ENCODE data around the gene ARSK.
"Not testable (repeated sequence)": the region's sequence is repeated elsewhere in the genome, so short reads cannot be mapped to it uniquely, and the experiment has no call there.

The ARSK gene

GRCh38 chr5:95621839-95622629, 67.1 kb downstream of the ARSK start:
- DNase-seq = no peak

GRCh38 chr5:95623706-95624105, 68.8 kb downstream of the ARSK start:
- DNase-seq = no peak

DNA sequence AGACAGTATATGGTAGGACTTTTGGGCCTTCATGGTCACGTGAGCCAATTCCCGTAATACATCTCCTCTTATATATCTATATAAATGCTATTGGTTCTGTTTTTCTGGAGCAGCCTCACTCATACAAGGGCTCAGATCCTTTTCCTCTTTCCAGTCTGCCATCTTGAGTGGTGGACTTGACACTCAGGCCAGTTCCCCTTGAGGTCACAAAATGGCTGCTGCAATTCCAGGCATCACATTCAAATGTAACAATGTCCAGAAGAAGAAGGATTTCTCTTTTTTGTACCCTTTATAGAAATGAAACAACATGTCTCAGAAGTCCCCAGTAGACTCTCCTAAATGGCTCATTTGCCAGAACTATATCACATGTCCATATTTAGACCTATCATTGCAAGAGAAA, 69.5 kb downstream of the ARSK start:
- no peak for DNase-seq

DNA sequence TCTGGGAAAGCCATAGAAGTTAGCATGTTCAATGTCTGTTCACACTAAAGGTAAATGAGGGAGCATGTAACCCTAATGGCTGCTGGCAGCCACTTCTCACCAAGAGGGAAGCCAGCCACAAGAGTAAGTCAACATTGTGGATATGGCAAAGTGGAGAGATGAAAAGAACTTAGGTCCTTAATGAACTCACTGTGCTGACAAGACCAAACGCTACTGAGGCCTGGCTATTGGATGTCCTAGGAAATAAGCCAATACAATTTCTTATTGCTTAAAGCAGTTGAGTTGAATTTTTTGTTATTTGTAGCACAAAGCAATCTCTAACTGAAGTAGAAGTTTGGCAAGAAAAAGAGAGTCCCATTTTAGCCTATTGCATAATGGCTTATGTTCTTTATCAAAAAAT, 71.8 kb downstream of the ARSK start:
- no peak for DNase-seq

DNA sequence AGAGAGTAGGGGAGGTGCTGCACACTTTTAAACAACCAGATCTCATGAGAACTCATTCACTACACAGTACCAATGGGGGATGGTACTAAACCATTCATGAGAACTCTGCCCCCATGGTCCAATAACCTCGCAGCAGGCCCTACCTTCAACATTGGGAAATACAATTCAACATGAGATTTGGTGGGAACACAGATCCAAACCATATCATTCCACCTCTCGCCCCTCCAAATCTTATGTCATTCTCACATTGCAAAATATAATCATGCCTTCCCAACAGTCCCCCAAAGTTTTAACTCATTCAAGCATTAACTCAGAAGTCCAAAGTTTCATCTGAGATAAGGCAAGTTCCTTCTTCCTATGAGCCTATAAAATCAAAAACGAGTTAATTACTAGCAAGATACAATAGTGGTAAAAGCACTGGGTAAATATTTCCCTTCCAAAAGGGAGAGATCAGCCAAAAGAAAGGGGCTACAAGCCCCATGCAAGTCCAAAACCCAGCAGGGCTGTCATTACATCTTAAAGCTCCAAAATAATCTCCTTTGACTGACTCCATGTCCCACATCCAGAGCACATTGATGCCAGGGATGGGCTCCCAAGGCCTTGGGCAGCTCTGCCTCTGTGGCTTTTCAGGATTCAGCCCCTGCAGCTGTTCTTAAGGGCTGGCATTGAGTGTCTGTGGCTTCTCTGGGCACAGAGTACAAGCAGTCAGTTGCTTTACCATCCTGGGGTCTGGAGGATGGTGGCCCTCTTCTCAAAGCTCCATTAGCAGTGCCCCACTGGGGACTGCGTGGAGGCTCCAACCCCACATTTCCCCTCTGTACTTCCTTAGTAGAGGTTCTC, 73.3 kb downstream of the ARSK start:
- DNase-seq = no peak

- no peak for DNase-seq
These were observed 74.0 kb downstream of the ARSK start for GRCh38 chr5:95628933-95629332.

GRCh38 chr5:95630394-95630917, 75.6 kb downstream of the ARSK start:
- no peak for DNase-seq

DNA sequence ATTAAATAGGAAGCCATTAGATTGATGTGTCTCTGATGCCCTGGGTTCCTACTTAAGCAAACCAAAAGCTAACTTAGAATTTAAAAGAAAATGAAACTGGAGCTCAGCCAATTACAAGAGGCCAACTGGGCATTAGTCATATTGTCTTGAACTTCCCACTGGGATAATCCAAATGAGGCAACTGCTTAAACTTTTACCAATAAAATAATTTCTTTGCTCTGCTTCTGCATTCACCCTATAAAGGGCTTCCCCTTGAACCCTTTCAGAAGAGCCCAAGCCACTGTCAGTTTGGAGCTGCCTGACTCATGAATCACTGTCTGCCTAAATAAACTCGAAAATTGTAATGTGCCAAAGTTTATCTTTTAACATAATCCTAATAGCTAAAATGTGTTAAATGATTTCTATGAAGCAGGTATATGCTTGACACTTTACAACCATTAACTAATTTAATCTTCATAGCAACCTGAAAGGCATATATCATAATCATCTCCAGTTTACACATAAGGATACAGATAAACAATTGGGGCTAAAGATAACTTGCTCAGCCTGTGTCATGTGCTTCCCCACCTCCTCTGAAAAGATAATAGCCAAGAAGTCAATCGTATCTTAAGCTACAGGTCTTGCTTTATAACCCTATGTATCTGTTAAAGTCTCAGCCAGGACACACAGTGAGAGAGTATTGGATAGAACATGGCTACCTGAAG, 76.5 kb downstream of the ARSK start:
- DNase-seq = no peak

DNA sequence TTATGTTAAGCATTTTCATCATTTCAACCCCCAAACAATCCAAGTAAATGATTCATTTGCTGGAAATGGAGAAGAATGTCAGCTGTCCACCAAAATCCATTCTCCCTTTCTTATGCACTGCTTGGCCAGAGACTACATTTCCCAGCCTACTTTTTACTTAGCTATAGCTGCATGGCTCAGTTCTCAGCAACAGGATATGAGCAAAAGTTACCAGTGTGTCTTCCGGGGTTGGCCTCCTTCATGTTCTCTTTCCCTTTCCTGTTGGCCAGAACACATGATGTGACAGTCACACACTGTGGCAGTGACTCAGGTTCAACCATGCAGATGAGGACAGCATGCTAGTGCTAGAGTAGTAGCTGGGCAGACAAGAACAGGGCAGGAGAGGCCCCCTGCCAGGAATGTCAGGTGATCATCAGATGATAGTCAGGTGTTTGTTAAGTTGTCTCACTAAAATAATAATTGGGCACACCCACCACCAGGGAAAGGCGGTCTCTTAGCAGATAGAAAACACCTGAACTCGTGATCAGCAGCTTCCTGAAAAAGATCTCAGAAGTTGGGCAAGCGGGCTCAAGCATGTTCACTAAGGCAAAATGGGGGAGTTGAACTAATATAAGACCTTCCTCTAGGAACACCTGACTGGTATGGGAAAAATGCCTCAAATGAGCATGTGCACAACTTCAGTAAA, 77.2 kb downstream of the ARSK start:
- no peak for DNase-seq

GRCh38 chr5:95632942-95633341, 78.0 kb downstream of the ARSK start:
- DNase-seq = not testable (repeated sequence)

DNA sequence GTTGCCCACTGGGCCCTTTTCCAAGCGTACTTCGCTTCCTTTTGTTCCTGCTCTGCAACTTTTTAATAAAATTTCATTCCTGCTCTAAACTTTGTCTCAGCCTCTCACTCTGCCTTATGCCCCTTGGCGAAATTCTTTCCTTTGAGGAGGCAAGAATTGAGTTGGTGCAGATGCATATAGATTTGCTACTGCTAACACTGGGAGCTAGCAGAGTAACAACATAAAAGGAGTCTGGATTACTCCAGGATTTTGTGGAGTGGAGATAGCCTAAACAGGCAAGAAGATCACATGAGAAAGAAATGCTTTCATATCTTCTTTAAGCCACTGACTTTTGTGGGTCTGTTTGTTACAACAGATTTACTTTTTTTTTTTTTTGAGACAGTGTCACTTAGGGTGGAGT, 78.8 kb downstream of the ARSK start:
- no peak for DNase-seq

GRCh38 chr5:95634081-95634480, 79.2 kb downstream of the ARSK start:
- no peak for DNase-seq

GRCh38 chr5:95638632-95639031, 83.7 kb downstream of the ARSK start:
- DNase-seq = no peak

GRCh38 chr5:95641741-95642220, 86.9 kb downstream of the ARSK start:
- no peak for DNase-seq

- no peak for DNase-seq
These were observed 88.3 kb downstream of the ARSK start for GRCh38 chr5:95643152-95643551.

GRCh38 chr5:95644351-95645042, 89.6 kb downstream of the ARSK start:
- peak; percentile 26 for DNase-seq

- not testable (repeated sequence) for DNase-seq
These were observed 91.3 kb downstream of the ARSK start for GRCh38 chr5:95646226-95646568.

DNA sequence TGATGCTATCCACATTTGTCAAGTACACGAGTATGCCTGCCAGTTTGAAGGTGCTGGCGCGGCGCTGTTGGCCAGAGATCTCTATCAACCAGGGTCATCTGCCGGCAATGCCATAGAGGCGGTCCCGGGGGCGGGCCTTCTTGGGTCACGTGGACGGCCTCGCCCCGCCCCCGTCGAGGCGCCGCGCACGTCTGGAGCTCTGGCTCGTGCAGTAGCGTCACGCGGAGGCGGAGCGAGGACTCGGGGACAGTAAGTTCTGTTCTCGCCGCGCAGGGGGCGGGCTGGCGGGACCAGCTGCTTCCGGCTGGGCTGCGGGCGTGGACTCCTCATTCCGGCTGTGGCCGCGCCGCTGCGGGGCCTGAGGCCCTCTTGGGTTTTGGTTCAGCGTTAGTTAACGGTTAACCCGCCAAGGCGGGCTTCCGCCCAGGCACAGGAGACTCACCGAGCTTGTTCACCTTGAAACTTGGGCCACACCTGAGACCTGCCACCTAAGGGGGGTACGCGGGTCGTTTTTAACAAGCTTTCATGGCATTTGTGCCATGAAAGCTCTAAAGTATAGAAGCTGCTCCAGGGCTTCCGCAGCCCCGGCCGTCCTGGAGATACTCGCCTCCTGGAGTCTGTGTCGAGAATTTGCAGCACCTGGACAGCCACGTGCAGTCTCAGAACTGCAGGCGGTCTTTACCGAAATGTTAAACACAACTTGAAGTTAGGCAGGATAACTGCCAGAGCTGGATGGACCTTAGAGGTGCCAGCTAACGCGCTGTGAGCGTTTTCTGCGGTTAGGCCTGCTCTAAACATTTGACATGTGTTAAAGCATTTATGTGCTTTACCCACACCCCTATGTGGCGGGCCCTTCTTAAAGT, 91.9 kb downstream of the ARSK start, which contains the start of gene RFESD:
TSS of gene RFESD (plus strand) at position 209 of the 863 bp plus-strand sequence. CDS start 5,495 bp downstream, outside the sequence.
- DNase-seq = peak; percentile 57

GRCh38 chr5:95647886-95648860, 93.3 kb downstream of the ARSK start:
- DNase-seq = no peak

DNA sequence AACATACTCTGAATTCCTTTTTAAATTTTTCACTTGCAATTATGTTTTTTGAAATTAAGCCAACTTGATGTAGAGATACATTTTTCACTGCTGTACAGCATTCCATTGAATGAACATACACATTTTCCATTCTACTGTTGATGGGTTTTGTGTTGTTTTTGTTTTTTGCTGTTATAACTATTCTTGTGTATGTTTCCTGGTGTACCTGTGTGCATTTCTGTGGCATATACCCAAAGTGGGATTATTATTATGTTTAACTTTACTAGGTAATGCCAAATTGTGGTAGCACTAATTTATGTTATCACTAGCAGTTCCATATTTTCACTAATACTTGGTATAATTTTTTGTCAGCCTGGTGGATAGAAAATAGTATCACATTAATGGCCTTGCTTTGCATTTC, 94.4 kb downstream of the ARSK start:
- DNase-seq = no peak
